CD4-positive, alpha-beta T cell (primary cell): ENCODE data around the gene PGBD5. TPM values are rescaled to one million over a fixed set of nuclear protein-coding genes. Genes with fewer than 3 reads are reported as not detected.

ENCODE experiments used
- ATAC-seq: fragments of 200-7000 bp; cut with Tn5 transposase; one replicate; pipeline ENCODE4 v1.10.0; 2022; ENCODE audit warnings: mild to moderate bottlenecking; ENCODE audit not compliant: poor library complexity
- CTCF ChIA-PET: fragments of 350-600 bp; sonication (Branson Sonifier 250); formaldehyde crosslinking; loops from one replicate; lab custom pipeline; 2021; ENCODE audit warnings: antibody characterized with exemption, inconsistent platforms; lab: Charles Lee
- POLR2A ChIA-PET: fragments of 350-600 bp; sonication (Branson Sonifier 250); formaldehyde crosslinking; loops from one replicate; lab custom pipeline; 2021; ENCODE audit warnings: antibody characterized with exemption, inconsistent platforms; lab: Charles Lee
- DNase-seq, 14 experiments: peaks; one replicate each; pipeline ENCODE4 v3.0.0-alpha.2; 2013 to 2020; ENCODE audit warnings: mixed read lengths in 2 of 14
- H3K27ac ChIP-seq, 2 donors: one replicate each; pipeline versions ENCODE4 v1.5.1 to v1.7.0; 2013; ENCODE audit warnings: low read length in 2 of 2, low read depth in 1 of 2, mild to moderate bottlenecking in 1 of 2
- H3K27me3 ChIP-seq, 2 experiments: 1 replicate in 1 of 2; 2 replicates in 1 of 2; pipeline versions ENCODE4 v1.6.1 to v1.7.0; 2013; ENCODE audit warnings: low read length in 2 of 2, control low read depth in 1 of 2, mild to moderate bottlenecking in 1 of 2, moderate library complexity in 1 of 2; ENCODE audit not compliant: insufficient read depth in 2 of 2, control insufficient read depth in 1 of 2
- H3K36me3 ChIP-seq: one replicate; pipeline ENCODE4 v1.6.1; 2013; ENCODE audit warnings: low read length, control low read depth; ENCODE audit not compliant: insufficient read depth
- H3K4me1 ChIP-seq: one replicate; pipeline ENCODE4 v1.6.1; 2013; ENCODE audit warnings: low read length, control low read depth; ENCODE audit not compliant: insufficient read depth
- H3K4me3 ChIP-seq: one replicate; pipeline ENCODE4 v1.5.1; 2013; ENCODE audit warnings: mild to moderate bottlenecking, low read length, moderate library complexity
- H3K9me3 ChIP-seq, 2 experiments: 1 replicate in 1 of 2; 2 replicates in 1 of 2; pipeline versions ENCODE4 v1.6.1 to v1.7.0; 2013; ENCODE audit warnings: low read length in 2 of 2, mild to moderate bottlenecking in 2 of 2, control low read depth in 1 of 2, moderate library complexity in 1 of 2; ENCODE audit not compliant: control insufficient read depth in 1 of 2, insufficient read depth in 1 of 2
- H3K27ac Mint-ChIP-seq: one replicate; pipeline ENCODE4 v1.8.0; 2020; ENCODE audit warnings: mixed read lengths
- H3K27me3 Mint-ChIP-seq: one replicate; pipeline ENCODE4 v1.8.0; 2021; ENCODE audit warnings: mixed read lengths
- H3K36me3 Mint-ChIP-seq: one replicate; pipeline ENCODE4 v1.8.0; 2021; ENCODE audit warnings: low read depth, mixed read lengths
- H3K4me1 Mint-ChIP-seq: one replicate; pipeline ENCODE4 v1.8.0; 2021; ENCODE audit warnings: low read depth, mixed read lengths
- H3K4me3 Mint-ChIP-seq: one replicate; pipeline ENCODE4 v1.8.0; 2020; ENCODE audit warnings: mild to moderate bottlenecking, mixed read lengths
- H3K9me3 Mint-ChIP-seq: one replicate; pipeline ENCODE4 v1.8.0; 2020; ENCODE audit warnings: mixed read lengths
- CTCF ChIP-seq: fragments of 200-600 bp; IDR thresholded peaks from one replicate; pipeline ENCODE4 v1.8.0; 2022; ENCODE audit warnings: antibody characterized with exemption, mild to moderate bottlenecking
- intact Hi-C, 2 experiments: fragments of 100-400 bp; cut with DNase I in 1 of 2; cut with micrococcal nuclease in 1 of 2; formaldehyde crosslinking; loops; one replicate each; pipeline versions ENCODE4 v1.15.1 to v1.9.0; 2023 to 2025; cut with DNase I, micrococcal nuclease
- total RNA-seq, 174 experiments: library from RNA in 2 of 174; stranded (reverse) in 2 of 174; gene quantifications; one replicate each; pipeline ENCODE4 v1.2.3 and lab custom pipeline; 2021 to 2026

The PGBD5 gene
- total RNA-seq, 2 experiments from 2014 or later: not detected

- Histone ChIP-seq H3K36me3 (no peaks in the 10 kb centered on the region), H3K4me1 (no peaks in the 10 kb centered on the region), H3K9me3 (peaks cover 0 to 10% of the 10 kb centered on the region in 2 experiments), H3K27ac (no peak overlapping the region), H3K27me3 (no peaks in the 10 kb centered on the region), H3K4me3 (no peak overlapping the region)
- Mint-ChIP-seq H3K4me1 (no peaks in the 10 kb centered on the region), H3K4me3 (no peak overlapping the region), H3K27ac (no peak overlapping the region), H3K9me3 (no peaks in the 10 kb centered on the region), H3K27me3 (peaks cover 27% of the 10 kb centered on the region), H3K36me3 (no peaks in the 10 kb centered on the region)
- intact Hi-C loops: no loop called here
- ChIA-PET CTCF (no interaction called here), POLR2A (no interaction called here)
- TF ChIP-seq CTCF: no peak
- no peak for DNase-seq
- ATAC-seq: no peak
Observed at GRCh38 chr1:230385930-230386329, 40.2 kb downstream of the PGBD5 start.

DNA sequence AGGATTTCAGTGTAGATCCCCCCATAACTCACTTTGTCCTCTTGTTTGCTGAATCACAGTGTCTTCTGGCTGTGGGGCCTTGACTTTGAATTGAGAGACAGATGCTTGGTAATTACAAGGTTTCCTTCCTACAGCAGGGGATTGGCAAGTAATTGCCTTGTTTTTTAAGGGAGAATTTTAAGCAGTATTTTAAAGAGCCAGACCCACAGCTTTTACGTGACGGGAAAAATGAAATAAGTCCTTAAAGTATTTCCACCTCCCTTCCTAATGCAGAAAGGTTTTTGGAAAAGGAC, 41.0 kb downstream of the PGBD5 start:
- TF ChIP-seq CTCF: no peak
- H3K9me3 ChIP-seq: peaks cover 3 to 16% of the 10 kb centered on the region in 2 experiments
- H3K4me1 ChIP-seq: no peaks in the 10 kb centered on the region
- H3K4me3 ChIP-seq: no peak overlapping the region
- H3K36me3 ChIP-seq: no peaks in the 10 kb centered on the region
- Mint-ChIP-seq H3K4me3 (no peak overlapping the region), H3K4me1 (no peaks in the 10 kb centered on the region), H3K27me3 (peaks cover 27% of the 10 kb centered on the region), H3K9me3 (no peaks in the 10 kb centered on the region), H3K36me3 (no peaks in the 10 kb centered on the region), H3K27ac (no peak overlapping the region)
- intact Hi-C loops: no loop called here
- ChIA-PET POLR2A (no interaction called here), CTCF (no interaction called here)
- no peak overlapping the region for H3K27ac ChIP-seq
- peaks cover 0 to 2% of the 10 kb centered on the region in 2 experiments for H3K27me3 ChIP-seq
- no peak for ATAC-seq
- DNase-seq: no peak

- H3K4me3 ChIP-seq: no peak overlapping the region
- ATAC-seq (no peak), DNase-seq (no peak)
- H3K27me3 Mint-ChIP-seq: peaks cover 23% of the 10 kb centered on the region
- no peak overlapping the region for H3K27ac Mint-ChIP-seq
- H3K4me3 Mint-ChIP-seq: no peak overlapping the region
- H3K27me3 ChIP-seq: peaks cover 0 to 2% of the 10 kb centered on the region in 2 experiments
- no peaks in the 10 kb centered on the region for H3K36me3 ChIP-seq
- peaks cover 8 to 17% of the 10 kb centered on the region in 2 experiments for H3K9me3 ChIP-seq
- CTCF ChIA-PET: no interaction called here
- no peak for TF ChIP-seq CTCF
- H3K4me1 ChIP-seq: no peaks in the 10 kb centered on the region
- no peaks in the 10 kb centered on the region for H3K4me1 Mint-ChIP-seq
- peaks cover 2% of the 10 kb centered on the region for H3K9me3 Mint-ChIP-seq
- H3K27ac ChIP-seq: no peak overlapping the region
- no peaks in the 10 kb centered on the region for H3K36me3 Mint-ChIP-seq
- intact Hi-C loops: no loop called here
- POLR2A ChIA-PET: interaction anchor here (0.6 kb wide), 1 partner anchor 46 kb away, joined by 3 read pairs; no protein-coding TSS in a partner anchor
Observed at GRCh38 chr1:230384380-230385157, 41.6 kb downstream of the PGBD5 start.
